ENCODE data around the gene ZBTB16.

The ZBTB16 gene

DNA sequence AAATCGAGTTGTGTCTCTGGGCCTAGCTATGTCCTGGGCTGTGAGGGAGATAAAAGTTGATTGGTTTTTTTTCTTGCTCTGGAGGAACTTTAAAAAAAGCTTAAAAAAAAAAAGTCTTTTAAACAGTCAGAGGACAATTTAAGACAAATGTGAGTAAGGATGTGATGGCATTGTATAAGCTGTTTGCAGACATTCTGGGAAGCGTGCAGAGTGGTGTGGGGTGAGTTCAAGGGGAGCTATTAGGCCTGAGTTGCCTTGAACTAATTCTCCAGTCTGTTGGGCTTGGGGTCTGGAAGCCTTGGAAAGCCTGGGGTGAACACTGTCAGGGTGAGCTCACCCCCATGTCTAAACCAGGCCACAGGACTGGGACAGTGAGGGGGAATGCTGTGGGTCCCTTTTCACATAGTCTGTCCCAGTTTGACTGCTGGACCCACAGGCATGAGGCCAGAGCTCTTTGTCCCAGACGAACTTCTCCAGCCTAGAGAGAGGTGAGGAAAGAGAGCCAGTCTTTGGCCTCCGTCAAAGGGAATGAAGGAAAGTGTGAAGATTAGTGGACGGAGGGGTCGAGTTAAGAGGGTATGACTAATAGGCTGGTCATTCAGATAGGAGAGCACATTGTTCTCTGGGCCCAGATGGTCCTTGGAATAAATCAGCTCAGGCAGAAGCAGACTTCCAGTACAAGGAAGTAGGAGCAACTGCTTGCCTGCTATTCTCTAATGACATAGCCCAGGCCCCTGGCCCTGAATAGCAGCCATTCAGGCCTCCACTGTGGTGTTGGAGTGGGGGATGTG, 160.2 kb downstream of the ZBTB16 start:
- DNase-seq = peak; percentile 60

DNA sequence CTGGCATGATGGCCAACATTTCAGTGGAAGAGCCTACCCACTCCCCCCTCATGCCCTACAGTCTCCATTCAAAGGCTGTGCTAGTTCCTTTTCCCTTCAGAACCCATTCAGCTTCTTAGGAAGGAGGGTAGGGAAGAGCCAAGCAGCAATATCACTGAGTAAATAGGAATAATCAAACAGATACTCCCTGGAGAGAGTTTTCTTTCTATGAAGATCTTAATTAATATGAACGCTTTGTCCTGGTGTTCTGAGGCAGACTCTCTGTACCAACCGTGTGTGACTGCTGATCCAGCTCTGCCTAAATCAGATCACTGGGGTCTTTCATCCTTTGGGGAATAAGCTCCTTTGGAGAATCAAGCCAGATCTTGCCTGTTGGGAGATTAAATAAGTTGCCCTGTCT, 161.5 kb downstream of the ZBTB16 start:
- no peak for DNase-seq

GRCh38 chr11:114225661-114226060, 166.2 kb downstream of the ZBTB16 start:
- no peak for DNase-seq

DNA sequence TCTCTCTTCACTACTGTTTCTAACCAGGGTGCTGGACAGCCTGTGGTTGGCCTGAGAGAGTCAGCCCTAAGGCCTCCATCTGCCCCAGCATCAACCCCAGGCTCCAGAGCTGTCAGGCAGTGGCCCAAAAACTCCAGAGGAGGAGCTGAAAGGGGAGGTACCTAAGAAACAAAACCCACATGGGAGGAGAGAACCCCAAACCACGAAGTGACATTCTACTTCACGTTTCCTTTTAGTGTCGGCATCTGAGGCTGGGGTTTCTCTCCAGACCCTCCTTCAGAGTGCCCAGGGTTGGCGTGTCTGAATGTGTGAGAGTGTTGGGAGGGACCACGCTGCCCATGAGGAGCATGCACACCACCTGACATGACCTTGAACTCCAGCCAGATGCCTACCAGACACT, 166.8 kb downstream of the ZBTB16 start:
- DNase-seq = no peak

GRCh38 chr11:114228435-114229411, 169.2 kb downstream of the ZBTB16 start:
- peak; percentile 81 for DNase-seq

GRCh38 chr11:114230031-114230704, 170.7 kb downstream of the ZBTB16 start:
- no peak for DNase-seq

GRCh38 chr11:114232400-114233059, 173.0 kb downstream of the ZBTB16 start:
- DNase-seq = peak; percentile 90

DNA sequence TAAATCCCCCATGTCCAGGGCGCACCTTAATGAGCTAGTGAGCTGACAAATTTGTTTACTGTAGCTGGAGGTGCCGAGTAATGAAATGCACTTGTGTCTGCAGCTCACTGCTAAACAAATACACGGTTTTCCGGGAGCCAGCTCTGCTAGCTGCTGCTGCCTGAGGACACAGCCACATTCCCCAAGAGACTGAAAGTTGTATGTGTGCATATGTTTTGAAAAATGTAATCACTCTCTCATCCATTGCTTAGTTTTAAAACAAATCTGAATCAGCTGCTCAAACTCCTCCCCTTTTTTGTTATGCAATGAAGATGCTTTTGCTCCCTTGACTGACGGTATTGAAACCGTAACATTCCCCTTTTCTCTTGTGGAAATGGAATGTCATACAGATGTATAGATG, 174.2 kb downstream of the ZBTB16 start:
- DNase-seq = no peak

DNA sequence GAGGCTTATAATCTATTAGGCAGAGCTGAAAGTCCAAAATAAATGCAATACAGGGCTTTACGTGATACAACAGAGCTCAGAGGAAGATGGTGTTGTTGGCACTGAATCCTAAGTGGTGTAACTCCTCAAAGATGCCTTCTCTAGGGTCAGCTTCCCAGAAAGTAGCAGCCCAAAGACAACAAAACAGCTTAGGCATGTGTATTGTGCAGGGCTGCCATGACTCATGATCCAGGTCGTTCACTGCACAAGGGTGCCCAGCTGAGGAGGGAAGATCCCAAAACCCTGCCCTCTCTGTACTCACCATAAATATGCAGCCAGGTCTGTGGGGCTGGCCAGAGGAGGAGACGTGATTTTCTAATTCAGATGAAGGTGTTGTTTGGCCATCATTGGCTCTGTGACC, 177.3 kb downstream of the ZBTB16 start:
- DNase-seq = no peak

DNA sequence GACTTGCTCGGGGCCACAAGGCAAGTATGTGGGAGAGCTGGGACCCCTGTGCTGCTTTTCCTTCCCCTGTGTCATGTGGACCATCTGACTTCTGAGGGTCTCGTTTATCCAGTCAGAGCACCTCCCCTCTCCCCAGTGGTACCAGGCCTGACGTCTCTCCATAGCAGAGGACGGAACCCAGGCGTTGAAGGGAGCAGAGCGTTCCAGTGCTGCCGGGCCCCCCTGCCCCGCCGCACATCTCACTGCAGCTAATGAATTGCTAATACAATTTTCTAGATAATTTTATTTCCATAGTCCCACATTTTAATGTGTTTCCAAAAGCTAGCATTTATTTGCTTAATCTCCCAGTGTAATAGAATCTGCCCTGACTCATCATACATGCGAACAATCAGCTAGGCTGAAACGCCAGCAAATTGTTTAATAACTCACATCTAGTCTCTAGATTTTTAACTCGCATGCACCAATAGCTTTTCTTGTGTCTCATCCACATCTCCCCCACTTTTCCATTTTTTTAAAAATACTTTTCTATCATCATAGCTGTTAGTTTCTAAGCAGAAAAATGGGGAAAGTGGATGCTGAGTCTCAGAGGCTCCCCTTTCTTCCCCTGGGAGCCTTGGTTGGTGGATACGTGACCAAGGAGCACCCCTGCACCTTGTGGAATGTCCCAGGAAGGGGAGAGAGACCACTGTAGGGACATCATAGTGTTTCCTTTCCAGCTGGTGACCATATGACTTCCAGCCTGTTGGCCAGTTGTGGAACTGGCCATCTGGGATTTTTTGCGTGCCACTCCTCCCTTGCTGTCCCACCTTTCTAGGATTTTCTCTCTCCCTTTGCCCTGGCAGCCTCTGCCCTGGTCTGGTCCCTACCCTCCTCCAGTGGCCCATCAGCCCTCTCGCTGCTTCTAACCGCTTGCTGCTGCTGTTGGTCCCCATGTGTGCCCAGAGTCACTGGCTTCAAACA, 178.1 kb downstream of the ZBTB16 start:
- no peak for DNase-seq

GRCh38 chr11:114239753-114240161, 180.2 kb downstream of the ZBTB16 start:
- no peak for DNase-seq

DNA sequence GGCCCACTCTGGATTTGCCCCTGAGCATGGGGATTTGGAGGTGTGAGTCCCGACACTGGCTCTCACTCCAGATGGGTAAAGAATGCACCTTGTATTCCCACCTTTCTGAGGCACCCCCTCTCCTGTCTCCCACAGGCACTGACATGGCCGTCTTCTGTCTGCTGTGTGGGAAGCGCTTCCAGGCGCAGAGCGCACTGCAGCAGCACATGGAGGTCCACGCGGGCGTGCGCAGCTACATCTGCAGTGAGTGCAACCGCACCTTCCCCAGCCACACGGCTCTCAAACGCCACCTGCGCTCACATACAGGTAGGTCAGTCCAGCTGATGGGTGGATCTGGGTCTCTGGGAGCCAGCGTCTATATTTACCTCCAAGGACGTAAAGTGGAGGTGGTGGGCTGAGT, 182.5 kb downstream of the ZBTB16 start:
- no peak for DNase-seq

GRCh38 chr11:114243461-114244372, 184.2 kb downstream of the ZBTB16 start:
- peak; percentile 76 for DNase-seq

GRCh38 chr11:114244726-114245394, 185.3 kb downstream of the ZBTB16 start:
- DNase-seq = peak; percentile 61

GRCh38 chr11:114246321-114247069, 187.0 kb downstream of the ZBTB16 start:
- no peak for DNase-seq

GRCh38 chr11:114247070-114247789, 187.7 kb downstream of the ZBTB16 start:
- no peak for DNase-seq

DNA sequence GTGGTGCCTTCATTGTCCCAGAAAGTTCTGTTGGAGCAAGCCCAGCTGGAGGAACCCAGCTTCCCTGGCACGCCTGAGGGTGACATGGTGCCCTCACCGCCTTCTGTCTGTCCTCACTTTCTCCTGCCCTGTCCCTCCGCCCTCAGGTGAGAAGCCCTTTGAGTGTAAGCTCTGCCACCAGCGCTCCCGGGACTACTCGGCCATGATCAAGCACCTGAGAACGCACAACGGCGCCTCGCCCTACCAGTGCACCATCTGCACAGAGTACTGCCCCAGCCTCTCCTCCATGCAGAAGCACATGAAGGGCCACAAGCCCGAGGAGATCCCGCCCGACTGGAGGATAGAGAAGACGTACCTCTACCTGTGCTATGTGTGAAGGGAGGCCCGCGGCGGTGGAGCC, 190.7 kb downstream of the ZBTB16 start:
- DNase-seq = no peak
